Measurements from ENCODE around the gene MAN2B1.
"Not testable (repeated sequence)": the region's sequence is repeated elsewhere in the genome, so short reads cannot be mapped to it uniquely, and the experiment has no call there.

The MAN2B1 gene

GRCh38 chr19:12666265-12667048 lies at the start of gene MAN2B1, which contains the start of gene WDR83:
Gene MAN2B1 (minus strand): TSS chr19:12666742. CDS start chr19:12666701, 41 bp downstream.
Gene WDR83 (plus strand): TSS chr19:12666807. CDS start chr19:12669791, 2,984 bp downstream.
- peak; percentile 66 for DNase-seq (ENCODE audit: low read depth)

DNA sequence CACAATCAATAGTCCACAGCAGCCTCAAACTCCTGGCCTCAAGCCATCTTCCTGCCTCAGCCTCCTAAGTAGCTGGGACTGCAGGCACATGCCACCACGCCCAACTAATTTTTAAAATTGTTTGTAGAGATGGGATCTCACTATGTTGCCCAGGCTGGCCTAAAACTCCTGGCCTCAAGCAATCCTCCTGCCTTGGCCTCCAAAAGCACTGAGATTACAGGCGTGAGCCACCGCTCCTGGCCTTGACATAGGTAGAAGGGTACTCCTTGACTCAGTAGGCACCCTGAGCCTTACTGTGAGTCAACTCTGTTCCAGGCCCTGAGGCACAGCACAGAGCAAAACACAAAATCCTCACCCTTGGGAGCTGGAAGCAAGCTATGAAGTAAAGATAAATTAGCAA lies 49.4 kb upstream of the MAN2B1 start:
- DNase-seq (ENCODE audit: low read depth) = no peak

- no peak for DNase-seq (ENCODE audit: low read depth)
These were observed 48.6 kb upstream of the MAN2B1 start for GRCh38 chr19:12715102-12715501.

DNA sequence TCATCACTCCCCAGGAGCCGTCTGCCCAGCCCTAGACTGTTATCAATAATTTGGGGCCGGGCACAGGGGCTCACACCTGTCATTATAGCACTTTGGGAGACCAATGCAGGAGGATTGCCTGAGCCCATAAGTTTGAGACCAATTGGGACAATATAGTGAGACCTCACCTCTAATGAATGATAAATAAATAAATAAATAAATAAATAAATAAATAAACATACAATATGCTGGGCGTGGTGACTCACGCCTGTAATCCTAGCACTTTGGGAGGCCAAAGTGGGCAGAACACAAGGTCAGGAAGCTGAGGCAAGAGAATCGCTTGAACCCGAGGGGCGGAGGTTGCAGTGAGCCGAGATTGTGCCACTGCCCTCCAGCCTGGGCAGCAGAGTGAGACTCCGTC lies 46.8 kb upstream of the MAN2B1 start:
- DNase-seq (ENCODE audit: low read depth) = not testable (repeated sequence)

DNA sequence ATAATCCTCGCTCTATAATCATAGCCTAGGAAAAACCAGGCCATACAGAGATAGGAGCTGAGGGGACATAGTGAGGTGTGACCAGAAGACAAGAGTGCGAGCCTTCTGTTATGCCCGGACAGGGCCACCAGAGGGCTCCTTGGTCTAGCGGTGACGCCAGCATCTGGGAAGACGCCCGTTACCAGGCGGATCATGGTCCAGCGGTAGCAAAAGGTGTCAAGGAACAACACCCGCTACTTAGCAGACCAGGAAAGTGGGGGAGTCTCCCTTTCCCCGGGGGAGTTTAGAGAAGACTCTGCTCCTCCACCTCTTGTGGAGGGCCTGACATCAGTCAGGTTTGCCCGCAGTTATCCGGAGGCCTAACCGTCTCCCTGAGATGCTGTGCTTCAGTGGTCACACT lies 45.5 kb upstream of the MAN2B1 start:
- DNase-seq (ENCODE audit: low read depth) = not testable (repeated sequence)

GRCh38 chr19:12711187-12711586 lies 44.6 kb upstream of the MAN2B1 start:
- DNase-seq (ENCODE audit: low read depth) = no peak

- no peak for DNase-seq (ENCODE audit: low read depth)
These were observed 42.1 kb upstream of the MAN2B1 start for GRCh38 chr19:12708641-12709040.

DNA sequence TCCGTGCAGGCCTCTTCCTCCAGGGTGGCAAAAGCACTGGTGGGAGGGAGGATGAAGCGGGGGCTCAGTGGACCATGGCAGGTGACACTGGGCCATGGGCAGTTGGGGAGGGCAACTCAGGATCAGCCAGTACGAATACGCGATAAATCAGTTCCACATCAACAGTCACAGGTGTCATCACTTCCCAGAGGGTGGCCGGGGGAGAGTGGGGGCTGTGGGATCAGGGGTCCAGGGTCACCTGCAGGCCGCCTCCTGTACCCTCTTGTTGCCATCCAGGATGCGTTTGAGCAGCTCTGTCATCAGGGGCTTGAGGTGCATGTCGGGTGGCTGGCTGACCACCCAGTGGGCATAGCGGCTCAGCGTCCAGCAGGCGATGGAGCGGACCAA lies 39.8 kb upstream of the MAN2B1 start:
- DNase-seq (ENCODE audit: low read depth) = no peak

GRCh38 chr19:12705654-12706331 lies 39.3 kb upstream of the MAN2B1 start:
- DNase-seq (ENCODE audit: low read depth) = no peak

- DNase-seq (ENCODE audit: low read depth) = no peak
These were observed 38.6 kb upstream of the MAN2B1 start for GRCh38 chr19:12705169-12705568.

DNA sequence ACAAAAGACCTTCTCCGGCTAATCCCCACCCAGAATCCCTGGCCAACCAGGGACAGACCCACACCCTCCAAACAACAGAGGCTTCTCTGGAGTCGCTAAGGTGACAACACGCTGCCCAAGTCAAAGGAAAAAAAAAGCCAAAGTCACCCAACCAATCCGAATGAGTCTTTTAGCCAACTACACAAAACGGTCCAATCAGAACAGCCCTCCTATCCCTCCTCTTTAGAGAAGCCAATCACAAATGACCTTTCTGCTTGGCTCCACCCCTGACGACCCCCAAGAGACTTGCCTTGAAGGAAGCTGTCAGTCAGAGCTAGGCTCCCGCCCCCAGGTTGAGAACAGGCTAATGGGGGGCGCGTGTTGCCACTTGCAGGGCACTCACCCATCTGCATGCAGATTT lies 36.5 kb upstream of the MAN2B1 start:
- no peak for DNase-seq (ENCODE audit: low read depth)

GRCh38 chr19:12701596-12702282 lies 35.2 kb upstream of the MAN2B1 start:
- no peak for DNase-seq (ENCODE audit: low read depth)

DNA sequence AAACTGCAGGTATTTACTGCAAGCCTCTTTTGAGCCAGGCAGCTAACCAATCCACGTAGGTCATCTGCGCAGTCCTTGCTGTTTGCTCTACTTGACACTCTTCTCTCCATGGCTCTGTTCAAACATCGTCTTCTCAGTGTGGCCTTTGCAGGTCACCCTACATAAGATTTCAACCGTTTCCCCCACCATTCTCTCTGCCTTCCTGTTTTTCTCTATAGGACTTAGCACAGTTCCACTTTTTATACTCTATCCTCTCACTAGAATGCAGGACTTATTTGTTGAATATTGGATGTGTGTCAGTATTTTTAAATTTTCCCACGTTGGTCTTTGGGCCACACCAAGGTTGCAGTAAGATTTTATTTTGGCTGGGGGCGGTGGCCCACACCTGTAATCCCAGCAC lies 31.6 kb upstream of the MAN2B1 start:
- DNase-seq (ENCODE audit: low read depth) = no peak

- not testable (repeated sequence) for DNase-seq (ENCODE audit: low read depth)
These were observed 30.9 kb upstream of the MAN2B1 start for GRCh38 chr19:12697425-12697824.

DNA sequence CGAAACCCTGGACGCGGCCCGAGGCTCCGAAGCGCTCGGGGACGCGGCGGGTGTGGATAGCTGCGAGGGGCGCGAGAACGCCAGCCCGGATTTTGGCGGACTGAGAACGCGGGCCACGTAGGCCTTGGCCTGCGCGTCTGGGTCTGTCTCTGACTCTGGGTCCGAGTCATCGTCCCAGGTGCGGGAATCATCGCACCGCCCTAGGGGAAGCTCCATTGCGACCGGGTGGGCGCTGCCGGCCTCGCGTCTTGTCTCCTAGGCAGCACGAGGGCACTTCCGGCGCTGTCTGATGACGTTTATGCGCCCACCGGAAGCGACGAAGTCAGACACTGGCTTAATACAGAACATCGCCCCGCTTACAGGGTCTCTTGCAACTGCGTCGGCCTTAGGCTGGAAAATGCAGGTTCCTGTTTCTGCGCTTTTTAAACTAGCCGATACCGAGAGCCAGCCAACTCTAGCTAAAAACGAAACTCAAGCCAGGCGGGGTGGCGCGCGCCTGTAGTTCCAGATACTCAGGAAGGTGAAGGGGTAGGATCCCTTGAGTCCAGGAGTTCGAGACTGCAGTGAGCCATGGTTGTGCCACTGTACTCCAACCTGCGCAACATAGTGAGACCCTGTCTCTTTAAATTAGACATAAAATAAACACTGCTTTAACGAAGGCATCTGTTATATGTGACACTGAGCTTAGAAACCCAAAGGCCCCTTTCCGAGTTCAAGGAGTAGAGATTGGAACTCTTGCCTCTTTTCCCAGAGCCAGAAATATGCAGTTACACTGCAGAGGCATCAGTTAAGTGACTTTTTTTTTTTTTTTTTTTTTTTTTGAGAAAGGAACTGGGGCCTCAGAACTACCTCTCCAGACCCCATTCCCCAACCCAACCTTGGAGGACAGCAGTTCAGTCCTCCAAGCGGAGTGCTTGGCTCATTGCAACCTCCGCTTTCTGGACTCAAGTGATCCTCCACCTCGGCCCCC lies 30.1 kb upstream of the MAN2B1 start, which contains the start of gene FBXW9:
Gene FBXW9 (minus strand): TSS at position 266 of the 970 bp plus-strand sequence. CDS start 50 bp downstream, at position 216.
- peak; percentile 98 for DNase-seq (ENCODE audit: low read depth)

DNA sequence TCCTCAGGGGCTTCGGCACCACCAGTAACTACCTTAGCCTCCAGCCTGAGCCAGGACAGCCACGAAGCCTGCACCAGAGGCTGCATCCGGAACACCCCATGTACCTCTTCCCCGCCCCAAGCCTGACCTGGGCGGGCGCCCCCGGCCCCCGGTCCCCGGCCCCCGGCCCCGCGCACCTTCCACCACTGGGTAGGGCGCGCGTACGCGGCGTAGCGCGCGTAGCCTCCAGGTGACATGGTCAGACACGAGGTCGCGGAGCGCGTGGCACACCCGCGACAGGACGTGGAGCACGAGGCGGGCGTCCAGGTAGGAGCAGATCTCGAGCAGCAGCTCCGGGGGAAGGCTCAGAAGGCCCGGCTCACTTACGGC lies 29.4 kb upstream of the MAN2B1 start:
- DNase-seq (ENCODE audit: low read depth) = no peak

DNA sequence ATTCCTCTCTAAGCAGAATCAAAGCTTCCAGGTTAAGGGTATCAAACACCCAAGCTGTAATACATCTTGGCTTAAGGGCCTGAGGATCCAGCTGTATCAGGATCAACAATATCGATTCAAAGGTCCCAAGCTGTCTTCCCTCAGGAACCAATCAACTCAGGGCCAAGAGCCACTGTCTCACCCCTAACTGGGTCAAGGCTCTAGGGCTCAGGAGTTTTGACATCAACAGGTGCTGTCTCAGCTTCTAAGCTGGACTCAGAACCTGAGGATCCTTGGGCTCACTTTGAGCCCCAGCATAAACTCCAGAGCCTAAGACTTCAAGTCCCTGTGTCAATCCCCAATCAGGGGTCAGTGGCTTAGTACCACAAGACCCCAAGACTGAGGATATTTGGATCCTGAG lies 29.0 kb upstream of the MAN2B1 start:
- DNase-seq (ENCODE audit: low read depth) = no peak

DNA sequence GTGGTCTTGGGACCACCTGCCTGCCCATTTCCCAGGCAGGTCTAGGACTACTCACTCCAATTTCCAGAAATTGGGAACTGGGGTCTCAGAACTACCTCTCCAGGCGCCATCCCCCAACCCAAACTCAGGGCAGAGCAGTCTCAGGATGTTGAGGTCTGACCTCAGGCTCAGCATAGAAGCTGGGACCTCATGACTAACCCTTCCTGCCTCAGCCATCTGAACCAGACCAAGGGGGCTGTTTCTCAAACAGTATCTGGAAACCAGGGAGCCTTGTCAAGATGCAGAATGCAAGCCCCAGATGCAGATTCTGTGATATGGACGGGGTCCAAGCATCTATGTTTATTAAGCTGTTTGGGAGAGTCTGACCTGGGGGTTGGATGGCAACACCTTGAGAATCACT lies 28.6 kb upstream of the MAN2B1 start:
- DNase-seq (ENCODE audit: low read depth) = no peak

DNA sequence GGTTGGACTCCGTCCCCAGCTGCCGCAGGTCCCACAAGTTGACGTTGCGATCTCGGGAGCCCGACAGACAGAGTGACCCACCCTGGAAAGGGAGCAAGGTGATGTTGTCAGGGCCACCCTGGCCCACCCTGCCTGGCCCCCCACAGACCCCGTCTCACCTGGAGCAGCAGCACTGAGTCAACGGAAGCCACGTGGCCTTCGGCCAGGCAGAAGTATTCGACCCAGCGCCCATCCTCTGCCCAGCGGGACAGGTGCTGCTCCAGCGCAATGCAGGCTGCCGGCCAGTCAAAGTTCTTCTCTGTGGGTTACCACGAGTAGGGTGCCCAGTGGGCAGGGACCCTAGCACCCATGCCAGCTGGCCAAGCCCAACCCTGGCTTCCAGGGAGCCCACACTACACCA lies 28.1 kb upstream of the MAN2B1 start:
- no peak for DNase-seq (ENCODE audit: low read depth)

DNA sequence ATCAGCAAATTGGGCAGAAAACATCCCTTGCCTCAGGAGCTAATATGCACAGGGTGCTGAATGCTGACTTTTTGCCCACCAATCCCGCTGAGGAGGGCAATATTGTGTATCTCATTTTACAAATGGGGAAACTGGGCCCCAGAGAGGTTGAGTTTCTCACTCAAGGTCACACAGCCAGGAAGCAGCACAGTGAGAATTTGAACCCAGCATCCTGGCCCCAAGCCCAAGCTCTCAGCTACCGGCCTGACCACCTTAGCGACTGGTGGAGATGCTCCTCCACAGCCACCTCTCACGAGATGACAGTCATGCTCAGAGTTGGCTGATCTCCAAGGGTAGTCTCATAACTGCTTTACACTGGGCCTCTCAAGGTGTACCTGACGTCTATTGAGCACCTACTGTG lies 26.4 kb upstream of the MAN2B1 start:
- DNase-seq (ENCODE audit: low read depth) = no peak

GRCh38 chr19:12689581-12690216 lies 23.2 kb upstream of the MAN2B1 start:
- DNase-seq (ENCODE audit: low read depth) = no peak

Data from stimulated activated CD8-positive, alpha-beta memory T cell treated with anti-CD3 and anti-CD28 coated beads, Interleukin-12 subunit alpha, Interleukin-12 subunit beta, amount 100 ng/mL, for 1 hour (primary cell).